ENCODE results near the gene DDR2.
A peak's percentile ranks its signal among the peaks of the same experiment; 100 is the strongest.

Gene DDR2

DNA sequence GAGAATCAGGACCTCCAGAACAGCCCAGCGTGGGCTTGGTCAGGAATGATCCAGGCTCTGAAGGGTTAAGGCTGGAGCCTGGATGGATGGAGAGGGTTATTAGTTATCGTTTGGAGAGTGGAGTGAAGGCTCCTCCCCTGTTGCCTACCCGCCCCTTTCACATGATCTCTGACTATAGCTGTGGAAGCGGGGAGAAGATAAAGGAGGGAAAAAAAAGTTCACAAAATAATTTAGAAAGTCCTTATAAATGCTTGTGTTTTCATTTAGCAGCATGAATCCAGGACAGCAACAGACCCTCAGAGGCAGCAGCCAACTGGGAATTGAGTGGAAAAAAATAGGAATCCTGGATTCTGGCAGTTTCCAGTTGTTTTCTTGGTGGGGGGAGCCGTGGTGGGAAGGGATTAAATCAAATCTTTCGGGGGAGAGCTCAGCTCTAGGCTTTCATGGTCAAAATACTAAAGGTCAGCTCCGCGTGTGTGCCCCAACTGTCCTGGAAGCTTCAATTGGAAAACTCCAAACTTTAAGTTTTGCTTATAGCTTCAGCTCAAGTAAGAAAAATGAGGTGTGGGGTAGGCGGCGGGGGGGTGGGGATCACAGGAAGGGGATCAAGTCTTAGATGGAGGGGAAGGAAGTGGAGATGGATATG, 595 bp upstream of the DDR2 start:
- ChIA-PET CTCF (interaction anchor here (0.7 kb wide), 1 partner anchor 168 kb away, joined by 3 read pairs; no protein-coding TSS in a partner anchor), POLR2A (no interaction called here)
- peak; percentile 65 for DNase-seq (ENCODE audit: extremely low spot score)
- no peak for TF ChIP-seq FOXK2 (IDR thresholded peaks at IDR 0.05)

DNA sequence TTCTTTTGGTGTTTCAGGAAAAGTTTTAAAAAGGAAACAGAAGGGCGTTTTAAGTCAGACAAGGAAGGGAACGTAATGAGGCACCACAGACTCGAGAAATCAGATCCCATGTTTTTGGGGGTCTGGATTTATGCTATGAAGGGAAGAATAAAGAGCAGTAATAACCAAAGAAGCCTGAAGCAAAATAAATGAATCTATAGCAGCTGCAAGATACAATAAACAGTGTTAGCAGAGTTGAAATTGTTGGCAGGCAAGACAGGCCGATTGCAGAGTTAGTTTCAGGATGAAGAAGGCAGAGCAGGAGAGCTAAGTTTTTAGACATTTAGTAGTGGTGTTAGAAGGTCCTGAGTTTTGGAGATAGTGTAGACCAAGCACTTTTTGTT, 425 bp downstream of the DDR2 start:
- POLR2A ChIA-PET: no interaction called here
- TF ChIP-seq SUZ12 (IDR thresholded peaks at IDR 0.05) (no peak), FOXA1 (IDR thresholded peaks at IDR 0.05) (no peak)
- CTCF ChIA-PET: no interaction called here
- DNase-seq (ENCODE audit: extremely low spot score): no peak

DNA sequence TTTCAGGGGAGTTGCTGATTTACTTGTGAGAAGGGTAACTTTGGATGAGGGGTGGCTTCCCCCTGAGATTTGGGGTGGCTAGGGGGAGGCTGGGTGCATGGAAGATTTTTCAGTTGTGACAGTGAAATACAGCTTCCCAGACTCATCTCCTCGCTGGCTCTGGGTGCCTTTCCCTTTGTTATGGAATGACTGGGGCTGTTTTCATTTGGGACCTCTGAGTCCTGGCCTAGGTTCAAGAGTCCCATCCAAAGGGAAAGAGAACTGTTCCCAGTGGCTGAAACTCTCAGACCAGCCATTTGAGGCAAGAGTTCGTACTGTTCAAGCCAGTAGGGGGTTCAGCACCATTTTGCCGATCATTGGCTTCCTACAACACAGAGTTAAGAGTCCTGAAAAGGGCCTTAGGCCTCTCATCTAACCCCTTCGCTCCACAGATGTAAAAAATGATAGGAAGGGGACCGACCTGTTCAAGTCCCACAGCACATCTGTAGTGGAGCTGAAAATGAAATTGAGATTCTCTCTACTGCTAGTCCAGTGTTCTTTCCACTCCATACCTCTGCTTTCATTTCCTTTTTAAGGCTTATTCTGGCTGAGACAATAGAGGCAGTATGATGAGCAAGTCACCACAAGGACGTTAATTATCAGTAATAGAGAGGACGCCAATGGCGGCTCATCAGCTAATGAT, 958 bp downstream of the DDR2 start:
- CTCF ChIA-PET: interaction anchor here (0.9 kb wide), 1 partner anchor 9 kb away, joined by 3 read pairs; no protein-coding TSS in a partner anchor
- POLR2A ChIA-PET: no interaction called here
- peak; percentile 26 for DNase-seq (ENCODE audit: extremely low spot score)
- no peak for TF ChIP-seq SUZ12 (IDR thresholded peaks at IDR 0.05)
- TF ChIP-seq FOXM1 (IDR thresholded peaks at IDR 0.05; ENCODE audit: borderline replicate concordance): no peak
- TF ChIP-seq, protein P1, sequence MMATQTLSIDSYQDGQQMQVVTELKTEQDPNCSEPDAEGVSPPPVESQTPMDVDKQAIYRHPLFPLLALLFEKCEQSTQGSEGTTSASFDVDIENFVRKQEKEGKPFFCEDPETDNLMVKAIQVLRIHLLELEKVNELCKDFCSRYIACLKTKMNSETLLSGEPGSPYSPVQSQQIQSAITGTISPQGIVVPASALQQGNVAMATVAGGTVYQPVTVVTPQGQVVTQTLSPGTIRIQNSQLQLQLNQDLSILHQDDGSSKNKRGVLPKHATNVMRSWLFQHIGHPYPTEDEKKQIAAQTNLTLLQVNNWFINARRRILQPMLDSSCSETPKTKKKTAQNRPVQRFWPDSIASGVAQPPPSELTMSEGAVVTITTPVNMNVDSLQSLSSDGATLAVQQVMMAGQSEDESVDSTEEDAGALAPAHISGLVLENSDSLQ (IDR thresholded peaks at IDR 0.05): no peak
- no peak for TF ChIP-seq NFRKB (IDR thresholded peaks at IDR 0.05)
- no peak for TF ChIP-seq FOXA1 (IDR thresholded peaks at IDR 0.05)
- TF ChIP-seq BHLHE40 (IDR thresholded peaks at IDR 0.05; ENCODE audit: borderline replicate concordance): no peak
- no peak for TF ChIP-seq LEF1 (IDR thresholded peaks at IDR 0.05; ENCODE audit: borderline replicate concordance)
- no peak for TF ChIP-seq CTBP1 (IDR thresholded peaks at IDR 0.05; ENCODE audit: borderline replicate concordance)
- no peak for TF ChIP-seq L3MBTL2 (conservative IDR thresholded peaks at IDR 0.05)
- no peak for TF ChIP-seq FOXK2 (IDR thresholded peaks at IDR 0.05)
- TF ChIP-seq ARNT (IDR thresholded peaks at IDR 0.05): no peak
- TF ChIP-seq TARDBP (IDR thresholded peaks at IDR 0.05): no peak
- no peak for TF ChIP-seq SP1 (IDR thresholded peaks at IDR 0.05)
- TF ChIP-seq HDGF (IDR thresholded peaks at IDR 0.05; ENCODE audit: borderline replicate concordance): no peak
- TF ChIP-seq ELF4 (IDR thresholded peaks at IDR 0.05): no peak

DNA sequence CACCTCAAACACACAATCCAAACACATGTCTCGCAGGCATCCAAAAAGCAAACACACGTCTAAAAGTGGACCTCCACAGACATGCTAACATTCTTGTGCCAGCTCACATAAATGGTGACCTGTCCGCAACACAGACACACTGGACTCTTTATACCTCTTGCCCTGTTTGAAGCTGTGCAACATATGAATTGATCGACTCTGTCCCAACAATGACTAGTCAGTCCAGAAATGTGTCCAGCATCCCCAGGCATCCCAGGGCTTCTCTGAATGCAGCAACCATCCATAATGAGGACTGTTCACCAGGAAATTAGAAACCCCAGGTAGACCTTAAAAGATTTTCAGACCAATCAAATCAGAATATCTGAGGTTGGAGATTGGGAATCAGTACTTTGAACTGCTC, 3.2 kb downstream of the DDR2 start:
- ChIA-PET POLR2A (no interaction called here), CTCF (no interaction called here)
- no peak for DNase-seq (ENCODE audit: extremely low spot score)
- no peak for TF ChIP-seq L3MBTL2 (conservative IDR thresholded peaks at IDR 0.05)
- no peak for TF ChIP-seq FOXA1 (IDR thresholded peaks at IDR 0.05)
- no peak for TF ChIP-seq TARDBP (IDR thresholded peaks at IDR 0.05)
- TF ChIP-seq LEF1 (IDR thresholded peaks at IDR 0.05; ENCODE audit: borderline replicate concordance): no peak
- no peak for TF ChIP-seq FOXK2 (IDR thresholded peaks at IDR 0.05)
- no peak for TF ChIP-seq SP1 (IDR thresholded peaks at IDR 0.05)
- TF ChIP-seq, protein P1 (IDR thresholded peaks at IDR 0.05): no peak

DNA sequence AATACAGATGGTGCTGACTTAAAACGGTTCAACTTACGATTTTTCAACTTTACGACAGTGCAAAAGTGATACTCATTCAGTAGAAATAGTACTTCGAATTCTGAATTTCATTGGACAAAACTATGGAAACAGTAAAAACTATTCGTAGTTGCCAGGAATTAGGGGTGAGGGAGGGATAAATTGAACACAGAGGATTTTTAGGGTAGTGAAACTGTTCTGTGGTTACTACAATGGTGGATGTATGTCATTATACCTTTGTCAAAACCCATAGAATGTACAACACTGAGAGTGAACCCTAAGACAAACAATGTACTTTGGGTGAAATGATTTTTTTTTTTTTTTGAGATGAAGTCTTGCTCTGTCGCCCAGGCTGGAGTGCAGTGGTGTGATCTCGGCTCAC, 7.5 kb downstream of the DDR2 start:
- POLR2A ChIA-PET: no interaction called here
- TF ChIP-seq LEF1 (IDR thresholded peaks at IDR 0.05; ENCODE audit: borderline replicate concordance) (no peak), TARDBP (IDR thresholded peaks at IDR 0.05) (no peak), L3MBTL2 (conservative IDR thresholded peaks at IDR 0.05) (no peak), SP1 (IDR thresholded peaks at IDR 0.05) (no peak), FOXK2 (IDR thresholded peaks at IDR 0.05) (no peak), FOXA1 (IDR thresholded peaks at IDR 0.05) (no peak), ELF4 (IDR thresholded peaks at IDR 0.05) (no peak)

DNA sequence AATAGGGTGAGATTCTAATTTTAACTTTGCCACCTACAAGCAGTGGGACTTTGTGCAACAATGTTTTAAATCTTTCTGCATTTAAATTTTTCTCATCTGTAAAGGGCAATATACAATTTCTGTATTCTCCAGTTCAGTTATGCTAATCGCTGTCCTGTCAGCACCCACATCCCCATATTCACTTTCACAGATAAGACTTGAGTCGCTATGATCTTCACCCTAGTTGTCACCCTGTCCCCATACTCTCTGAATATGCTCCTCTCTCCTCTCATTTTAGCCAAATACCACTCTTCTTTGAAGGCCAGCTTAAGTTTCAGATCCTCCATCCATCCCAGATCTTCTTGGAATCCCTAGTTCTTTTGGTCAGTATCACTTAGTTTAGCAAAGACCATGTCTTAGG, 8.8 kb downstream of the DDR2 start:
- TF ChIP-seq BHLHE40 (IDR thresholded peaks at IDR 0.05; ENCODE audit: borderline replicate concordance) (no peak), L3MBTL2 (conservative IDR thresholded peaks at IDR 0.05) (no peak), FOXA1 (IDR thresholded peaks at IDR 0.05) (no peak), ELF4 (IDR thresholded peaks at IDR 0.05) (no peak), CTBP1 (IDR thresholded peaks at IDR 0.05; ENCODE audit: borderline replicate concordance) (no peak), FOXK2 (IDR thresholded peaks at IDR 0.05) (no peak), LEF1 (IDR thresholded peaks at IDR 0.05; ENCODE audit: borderline replicate concordance) (no peak), NFRKB (IDR thresholded peaks at IDR 0.05) (no peak), ZNF384 (IDR thresholded peaks at IDR 0.05) (no peak)
- POLR2A ChIA-PET: no interaction called here
- CTCF ChIA-PET: no interaction called here
- no peak for DNase-seq (ENCODE audit: extremely low spot score)

More for the DNA sequence above, 7.5 kb downstream of the DDR2 start:
- CTCF ChIA-PET: no interaction called here
- no peak for DNase-seq (ENCODE audit: extremely low spot score)

DNA sequence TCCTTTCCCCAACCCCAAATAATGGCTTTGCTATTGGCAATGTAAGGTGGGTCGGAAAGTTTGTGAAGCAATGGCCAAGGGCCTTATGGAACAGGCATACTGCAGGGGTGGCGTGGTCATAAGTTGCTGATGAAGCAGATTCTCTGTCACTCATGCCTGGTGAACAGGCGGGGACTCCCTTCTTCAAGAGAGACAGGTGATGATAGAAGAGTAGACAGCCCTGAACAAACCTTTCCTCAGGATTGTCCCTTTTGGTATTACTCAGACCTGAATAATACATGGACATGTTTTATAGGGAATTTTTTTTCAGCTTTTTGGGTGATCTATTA, 12.7 kb downstream of the DDR2 start:
- POLR2A ChIA-PET: no interaction called here
- no peak for TF ChIP-seq SUZ12 (IDR thresholded peaks at IDR 0.05)
- TF ChIP-seq FOXM1 (IDR thresholded peaks at IDR 0.05; ENCODE audit: borderline replicate concordance): no peak
- no peak for TF ChIP-seq CTBP1 (IDR thresholded peaks at IDR 0.05; ENCODE audit: borderline replicate concordance)
- no peak for TF ChIP-seq L3MBTL2 (conservative IDR thresholded peaks at IDR 0.05)
- no peak for TF ChIP-seq HDGF (IDR thresholded peaks at IDR 0.05; ENCODE audit: borderline replicate concordance)
- TF ChIP-seq TARDBP (IDR thresholded peaks at IDR 0.05): no peak
- no peak for TF ChIP-seq ARNT (IDR thresholded peaks at IDR 0.05)
- TF ChIP-seq NFRKB (IDR thresholded peaks at IDR 0.05): no peak
- TF ChIP-seq FOXK2 (IDR thresholded peaks at IDR 0.05): no peak
- TF ChIP-seq FOXA1 (IDR thresholded peaks at IDR 0.05): no peak
- no peak for TF ChIP-seq ELF4 (IDR thresholded peaks at IDR 0.05)
- no peak for TF ChIP-seq ZNF384 (IDR thresholded peaks at IDR 0.05)
- no peak for DNase-seq (ENCODE audit: extremely low spot score)
- CTCF ChIA-PET: no interaction called here

Data from HEK293T (cell line).